ENCODE results near the gene BAAT.
"Not testable (repeated sequence)": the region's sequence is repeated elsewhere in the genome, so short reads cannot be mapped to it uniquely, and the experiment has no call there.

BAAT gene

DNA sequence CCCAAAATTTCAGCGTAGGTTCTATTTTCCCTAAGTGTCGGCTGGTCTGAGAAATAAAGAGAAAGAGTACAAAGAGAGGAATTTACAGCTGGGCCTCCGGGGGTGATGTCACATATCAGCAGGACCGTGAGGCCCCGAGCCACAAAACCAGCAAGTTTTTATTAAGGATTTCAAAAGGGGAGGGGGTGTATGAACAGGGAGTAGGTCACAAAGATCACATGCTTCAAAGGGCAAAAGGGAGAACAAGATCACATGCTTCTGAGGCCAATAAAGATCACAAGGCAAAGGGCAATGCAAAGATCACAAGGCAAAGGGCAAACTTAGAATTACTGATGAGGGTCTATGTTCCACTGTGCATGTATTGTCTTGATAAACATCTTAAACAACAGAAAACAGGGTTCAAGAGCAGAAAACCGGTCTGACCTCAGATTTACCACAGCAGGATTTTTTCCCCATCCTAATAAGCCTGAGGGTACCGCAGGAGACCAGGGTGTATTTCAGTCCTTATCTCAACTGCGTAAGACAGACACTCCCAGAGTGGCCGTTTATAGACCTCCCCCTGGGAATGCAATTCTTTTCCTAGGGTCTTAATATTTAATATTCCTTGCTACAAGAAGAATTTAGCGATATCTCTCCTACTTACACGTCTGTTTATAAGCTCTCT, at the start of gene BAAT:
Gene BAAT (minus strand): TSS at position 134 of the 664 bp plus-strand sequence. CDS start 13,602 bp downstream, outside the sequence.
- not testable (repeated sequence) for H3K36me3 Mint-ChIP-seq (ENCODE audit: insufficient read depth); DNase-seq (ENCODE audit: low spot score in 2 of 2); H3K4me3 Mint-ChIP-seq; H3K9me3 Mint-ChIP-seq; H3K27ac Mint-ChIP-seq (ENCODE audit: low read depth); H3K27me3 Mint-ChIP-seq; ATAC-seq (replicated peaks; ENCODE audit: extremely low read depth, poor library complexity, severe bottlenecking); H3K4me1 Mint-ChIP-seq

DNA sequence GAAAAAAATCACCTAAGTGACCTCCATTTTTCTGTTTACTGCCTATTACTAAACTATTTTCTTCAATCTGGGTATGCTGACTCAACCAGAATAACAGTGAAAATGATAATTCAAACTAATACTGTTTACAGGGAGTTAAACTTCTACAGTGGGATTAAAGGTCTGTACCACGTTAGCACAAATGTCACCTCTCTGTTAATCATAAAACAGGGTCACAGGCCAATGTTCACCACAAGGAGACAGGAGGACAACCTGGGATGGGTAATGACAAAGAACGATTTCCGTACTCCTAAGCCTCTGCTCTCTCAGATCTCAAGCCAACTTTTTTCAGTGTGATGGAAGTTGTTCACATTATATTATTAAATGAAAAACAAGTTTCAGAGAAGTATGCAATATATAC, 48.4 kb upstream of the BAAT start:
- ATAC-seq (replicated peaks; ENCODE audit: extremely low read depth, poor library complexity, severe bottlenecking) (no peak), DNase-seq (ENCODE audit: low spot score in 2 of 2) (no peak)
- H3K27me3 Mint-ChIP-seq = peaks cover 76% of the 10 kb centered on the region
- no peaks in the 10 kb centered on the region for H3K4me1 Mint-ChIP-seq
- no peak overlapping the region for H3K4me3 Mint-ChIP-seq
- H3K9me3 Mint-ChIP-seq = no peaks in the 10 kb centered on the region
- H3K27ac Mint-ChIP-seq (ENCODE audit: low read depth) = no peak overlapping the region
- H3K36me3 Mint-ChIP-seq (ENCODE audit: insufficient read depth) = no peaks in the 10 kb centered on the region

DNA sequence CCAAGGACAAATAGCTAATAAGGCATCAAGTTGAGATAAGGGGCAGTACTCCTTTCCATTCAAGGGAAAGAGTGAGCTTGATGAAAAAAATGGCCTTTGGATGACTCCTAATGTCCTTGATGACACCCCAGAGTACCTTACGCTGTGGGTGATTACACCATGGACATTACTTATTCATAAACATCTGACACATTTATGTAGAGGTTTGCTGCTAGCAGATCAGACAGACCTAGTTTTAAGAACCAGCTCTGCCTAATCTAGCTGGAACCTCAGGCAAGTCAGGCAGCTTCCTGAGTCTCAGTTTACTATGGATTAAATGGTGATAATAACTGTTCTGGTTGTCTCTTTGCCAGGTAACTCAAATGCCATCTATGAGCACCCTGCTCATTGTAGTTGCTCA, 47.9 kb upstream of the BAAT start:
- no peak overlapping the region for H3K27ac Mint-ChIP-seq (ENCODE audit: low read depth)
- peaks cover 75% of the 10 kb centered on the region for H3K27me3 Mint-ChIP-seq
- no peaks in the 10 kb centered on the region for H3K4me1 Mint-ChIP-seq
- DNase-seq (ENCODE audit: low spot score in 2 of 2) (no peak), ATAC-seq (replicated peaks; ENCODE audit: extremely low read depth, poor library complexity, severe bottlenecking) (no peak)
- no peaks in the 10 kb centered on the region for H3K9me3 Mint-ChIP-seq
- H3K4me3 Mint-ChIP-seq = no peak overlapping the region
- H3K36me3 Mint-ChIP-seq (ENCODE audit: insufficient read depth) = no peaks in the 10 kb centered on the region

DNA sequence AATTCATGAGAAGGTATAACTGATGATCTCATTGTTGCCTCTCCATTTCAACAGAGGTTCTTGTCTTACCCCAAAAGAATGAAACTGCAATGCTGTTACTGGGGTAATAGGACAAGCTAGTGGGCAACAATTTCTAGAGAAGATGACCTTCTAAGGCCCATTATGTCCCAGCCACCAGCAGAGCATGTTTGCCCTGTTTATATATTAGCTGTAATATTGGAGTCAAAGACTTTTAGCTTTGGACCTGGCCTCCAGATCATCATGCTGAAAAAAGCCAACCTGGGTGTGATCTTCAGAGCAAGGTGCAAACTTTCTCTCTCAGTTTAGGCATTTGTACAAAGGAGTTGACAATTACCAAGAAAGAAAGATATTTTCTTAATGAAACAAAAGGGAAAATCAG, 47.4 kb upstream of the BAAT start:
- ATAC-seq (replicated peaks; ENCODE audit: extremely low read depth, poor library complexity, severe bottlenecking) (no peak), DNase-seq (ENCODE audit: low spot score in 2 of 2) (no peak)
- Mint-ChIP-seq H3K27me3 (peaks cover 69% of the 10 kb centered on the region), H3K9me3 (no peaks in the 10 kb centered on the region), H3K4me1 (no peaks in the 10 kb centered on the region), H3K36me3 (ENCODE audit: insufficient read depth) (no peaks in the 10 kb centered on the region), H3K27ac (ENCODE audit: low read depth) (no peak overlapping the region), H3K4me3 (no peak overlapping the region)

DNA sequence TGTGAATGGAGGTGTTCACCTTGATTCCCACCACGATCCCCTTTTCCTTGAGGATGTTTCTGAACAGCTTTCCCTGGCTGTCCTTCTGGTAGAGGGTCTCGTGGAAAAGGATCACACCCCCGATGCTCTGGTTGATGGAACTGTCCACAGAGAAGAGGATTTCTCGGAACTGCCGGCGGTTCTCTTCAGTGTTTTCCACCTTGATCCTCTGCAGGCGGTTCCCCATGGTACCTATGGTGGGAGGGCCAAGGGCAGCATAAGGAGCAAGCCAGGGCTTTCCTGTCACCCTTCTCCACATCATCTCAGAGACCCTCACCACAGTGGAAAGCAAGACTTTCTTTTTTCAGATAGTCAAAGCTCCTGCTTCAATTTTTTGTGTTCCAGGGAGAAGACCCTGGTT, 44.9 kb upstream of the BAAT start:
- peaks cover 44% of the 10 kb centered on the region for H3K27me3 Mint-ChIP-seq
- H3K36me3 Mint-ChIP-seq (ENCODE audit: insufficient read depth) = no peaks in the 10 kb centered on the region
- H3K4me3 Mint-ChIP-seq = no peak overlapping the region
- no peak overlapping the region for H3K27ac Mint-ChIP-seq (ENCODE audit: low read depth)
- no peaks in the 10 kb centered on the region for H3K4me1 Mint-ChIP-seq
- DNase-seq (ENCODE audit: low spot score in 2 of 2) (no peak), ATAC-seq (replicated peaks; ENCODE audit: extremely low read depth, poor library complexity, severe bottlenecking) (no peak)
- no peaks in the 10 kb centered on the region for H3K9me3 Mint-ChIP-seq

DNA sequence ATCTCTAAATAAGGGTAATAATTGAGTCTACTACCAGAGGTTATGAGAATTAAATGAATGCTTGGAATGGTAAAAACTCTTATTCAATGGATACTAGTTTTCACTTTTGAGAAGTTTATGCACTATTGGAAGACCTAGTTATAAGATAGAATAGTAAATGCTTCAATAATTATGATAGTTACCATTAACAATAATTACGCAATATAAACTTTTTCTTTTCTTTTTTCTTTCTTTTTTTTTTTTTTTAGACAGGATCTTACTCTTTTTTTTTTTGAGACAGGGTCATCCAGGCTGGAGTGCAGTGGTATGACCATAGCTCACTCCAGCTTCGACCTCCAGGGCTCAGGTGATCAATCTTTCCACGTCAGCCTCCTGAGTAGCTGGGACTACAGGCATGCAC, 44.1 kb upstream of the BAAT start:
- H3K27me3 Mint-ChIP-seq = peaks cover 36% of the 10 kb centered on the region
- no peaks in the 10 kb centered on the region for H3K9me3 Mint-ChIP-seq
- no peaks in the 10 kb centered on the region for H3K4me1 Mint-ChIP-seq
- H3K4me3 Mint-ChIP-seq = no peak overlapping the region
- DNase-seq (ENCODE audit: low spot score in 2 of 2) = no peak
- ATAC-seq (replicated peaks; ENCODE audit: extremely low read depth, poor library complexity, severe bottlenecking) = no peak
- H3K36me3 Mint-ChIP-seq (ENCODE audit: insufficient read depth) = no peaks in the 10 kb centered on the region
- no peak overlapping the region for H3K27ac Mint-ChIP-seq (ENCODE audit: low read depth)

DNA sequence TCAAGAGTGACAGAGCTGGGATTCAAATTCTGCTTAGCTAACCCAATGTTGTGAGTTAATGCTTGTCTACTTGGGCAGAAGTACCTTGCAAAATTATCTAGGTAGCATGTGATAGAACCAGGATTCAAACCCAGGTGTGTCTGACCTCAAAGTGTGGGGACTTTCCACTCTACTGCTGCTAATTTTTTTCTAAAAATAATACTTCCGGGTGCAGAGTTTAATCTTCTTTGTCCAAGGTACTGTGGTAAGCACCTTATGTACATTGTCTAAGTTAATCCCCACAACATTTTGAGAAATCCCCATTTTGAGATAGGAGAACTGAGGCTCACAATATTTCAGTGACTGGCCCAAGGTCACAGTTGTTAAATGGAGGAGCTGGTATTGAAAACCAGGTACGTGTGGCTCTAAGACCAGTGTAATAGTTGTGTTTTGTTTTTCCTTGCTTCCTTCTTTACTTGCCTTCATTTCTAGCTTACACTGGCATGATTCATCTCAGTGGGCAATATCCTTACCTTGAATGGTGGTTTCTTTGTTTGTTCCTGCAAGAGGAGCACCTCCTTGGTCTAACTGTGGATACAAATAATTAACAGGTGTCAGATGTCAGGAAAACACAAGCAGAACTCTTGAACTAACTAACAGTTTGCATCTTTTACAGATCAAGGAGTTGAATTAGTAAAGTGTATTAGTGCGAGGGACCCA, 43.3 kb upstream of the BAAT start:
- ATAC-seq (replicated peaks; ENCODE audit: extremely low read depth, poor library complexity, severe bottlenecking) (no peak), DNase-seq (ENCODE audit: low spot score in 2 of 2) (no peak)
- Mint-ChIP-seq H3K4me3 (no peak overlapping the region), H3K36me3 (ENCODE audit: insufficient read depth) (no peaks in the 10 kb centered on the region), H3K27me3 (peaks cover 29% of the 10 kb centered on the region), H3K27ac (ENCODE audit: low read depth) (no peak overlapping the region), H3K9me3 (peaks cover 8% of the 10 kb centered on the region), H3K4me1 (no peaks in the 10 kb centered on the region)

DNA sequence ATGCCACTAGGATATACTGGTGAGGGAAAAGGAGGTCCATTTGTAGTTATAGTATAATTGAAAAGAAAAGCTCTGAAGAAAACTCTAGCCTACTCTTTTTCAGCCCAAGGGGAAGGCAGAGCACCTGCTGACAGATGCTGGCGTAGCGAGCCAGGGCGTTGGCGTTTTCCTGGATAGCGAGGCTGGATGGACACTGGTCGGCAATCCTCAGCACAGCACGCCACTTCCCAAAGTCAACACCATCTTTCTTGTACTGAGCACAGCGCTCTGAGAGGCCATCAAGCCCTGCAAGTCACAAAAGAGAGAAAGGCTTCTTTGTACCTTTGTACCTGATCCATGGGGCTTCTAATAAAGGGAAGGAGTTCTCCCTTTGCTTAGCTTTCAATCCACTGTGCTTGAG, 42.6 kb upstream of the BAAT start:
- ATAC-seq (replicated peaks; ENCODE audit: extremely low read depth, poor library complexity, severe bottlenecking) (no peak), DNase-seq (ENCODE audit: low spot score in 2 of 2) (no peak)
- Mint-ChIP-seq H3K27me3 (peaks cover 29% of the 10 kb centered on the region), H3K27ac (ENCODE audit: low read depth) (no peak overlapping the region), H3K4me1 (no peaks in the 10 kb centered on the region), H3K4me3 (no peak overlapping the region), H3K9me3 (peaks cover 9% of the 10 kb centered on the region), H3K36me3 (ENCODE audit: insufficient read depth) (no peaks in the 10 kb centered on the region)

DNA sequence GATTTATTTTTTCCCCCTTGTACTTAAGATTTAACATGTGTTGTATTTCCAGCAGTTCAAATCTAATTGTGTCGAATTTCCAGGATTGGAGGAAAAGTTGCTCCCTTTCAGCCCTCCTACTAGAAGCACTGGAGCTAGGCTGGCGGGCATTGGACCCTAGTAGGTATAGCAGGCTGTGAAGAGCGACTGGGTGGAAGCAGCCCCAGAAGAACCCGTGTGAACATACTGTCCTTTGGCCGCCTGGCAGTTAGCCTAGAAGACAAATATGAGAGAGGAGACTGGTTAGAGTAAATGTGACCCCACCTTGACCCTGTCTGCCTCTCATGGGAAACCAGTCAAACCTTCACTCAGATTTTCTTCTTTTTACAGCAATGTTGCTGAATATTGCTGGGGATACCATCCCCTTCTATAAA, 36.9 kb upstream of the BAAT start:
- H3K4me1 Mint-ChIP-seq = no peaks in the 10 kb centered on the region
- no peak overlapping the region for H3K4me3 Mint-ChIP-seq
- ATAC-seq (replicated peaks; ENCODE audit: extremely low read depth, poor library complexity, severe bottlenecking) (no peak), DNase-seq (ENCODE audit: low spot score in 2 of 2) (no peak)
- H3K27me3 Mint-ChIP-seq = no peaks in the 10 kb centered on the region
- peaks cover 28% of the 10 kb centered on the region for H3K9me3 Mint-ChIP-seq
- peaks cover 1% of the 10 kb centered on the region for H3K36me3 Mint-ChIP-seq (ENCODE audit: insufficient read depth)
- no peak overlapping the region for H3K27ac Mint-ChIP-seq (ENCODE audit: low read depth)

DNA sequence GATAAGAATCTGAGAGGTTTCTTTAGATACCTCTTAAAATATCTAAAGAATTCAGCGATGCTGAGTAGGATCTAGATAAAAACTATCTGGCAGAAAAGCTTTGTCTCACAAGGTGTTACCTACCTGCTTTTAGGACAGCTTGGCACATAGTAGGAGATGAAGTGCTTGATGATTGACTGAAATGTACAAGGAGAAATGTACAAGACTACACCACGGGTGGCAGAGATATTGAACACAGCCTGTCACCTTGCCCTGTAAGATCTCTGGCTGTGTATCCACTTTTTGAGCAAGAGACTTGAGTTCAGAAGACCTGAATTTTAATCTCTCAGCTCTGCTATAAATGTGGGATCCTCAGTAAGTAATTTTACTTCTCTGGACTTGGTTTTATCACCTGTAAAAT, 35.1 kb upstream of the BAAT start:
- Mint-ChIP-seq H3K27ac (ENCODE audit: low read depth) (no peak overlapping the region), H3K27me3 (no peaks in the 10 kb centered on the region), H3K4me1 (no peaks in the 10 kb centered on the region), H3K36me3 (ENCODE audit: insufficient read depth) (peaks cover 3% of the 10 kb centered on the region), H3K4me3 (no peak overlapping the region), H3K9me3 (peaks cover 35% of the 10 kb centered on the region)
- DNase-seq (ENCODE audit: low spot score in 2 of 2) = no peak
- no peak for ATAC-seq (replicated peaks; ENCODE audit: extremely low read depth, poor library complexity, severe bottlenecking)

DNA sequence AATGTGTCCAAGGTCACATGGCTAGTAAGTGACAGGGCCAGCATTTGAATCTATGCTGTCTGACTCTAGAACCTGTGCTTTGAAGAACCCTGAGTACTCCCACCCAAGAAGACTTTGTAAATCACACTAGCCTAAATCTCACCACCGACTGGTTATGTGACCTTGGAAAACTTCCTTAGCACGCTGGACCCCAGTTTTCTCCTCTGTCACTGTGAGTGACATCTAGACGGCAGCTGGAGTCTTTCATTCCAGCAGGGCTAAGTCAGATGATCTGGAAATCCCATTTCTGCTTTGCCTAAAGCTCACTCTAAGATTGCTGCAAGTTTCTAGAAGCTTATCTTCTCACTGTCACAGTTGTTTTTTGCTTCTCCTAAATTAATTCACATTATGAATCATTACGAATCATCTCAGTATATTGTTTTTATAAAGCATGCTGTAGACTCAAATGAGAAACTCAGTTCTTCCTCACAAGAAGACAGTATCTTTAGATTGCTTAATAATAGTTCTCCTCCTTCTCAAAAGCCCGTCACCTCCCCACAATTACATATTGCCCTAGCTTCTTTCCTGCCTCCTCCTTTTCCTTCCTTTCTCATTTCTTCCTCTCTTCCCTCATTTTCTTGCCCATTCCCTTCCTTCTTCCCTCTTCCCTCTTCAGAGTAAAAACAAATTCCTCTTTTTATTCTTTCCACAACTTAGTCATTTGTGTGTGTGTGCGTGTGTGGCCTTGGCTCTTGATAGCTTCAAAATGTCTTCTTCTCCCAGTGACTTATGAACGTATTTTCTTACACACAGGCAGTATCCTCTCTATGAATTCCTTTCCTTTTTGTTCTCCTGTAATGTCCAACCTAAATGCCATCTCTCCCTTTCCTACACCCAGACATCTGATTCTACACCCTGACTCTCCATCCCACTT, 34.0 kb upstream of the BAAT start:
- H3K9me3 Mint-ChIP-seq = peaks cover 43% of the 10 kb centered on the region
- H3K27ac Mint-ChIP-seq (ENCODE audit: low read depth) = no peak overlapping the region
- DNase-seq (ENCODE audit: low spot score in 2 of 2) (no peak), ATAC-seq (replicated peaks; ENCODE audit: extremely low read depth, poor library complexity, severe bottlenecking) (no peak)
- no peaks in the 10 kb centered on the region for H3K27me3 Mint-ChIP-seq
- no peaks in the 10 kb centered on the region for H3K4me1 Mint-ChIP-seq
- no peak overlapping the region for H3K4me3 Mint-ChIP-seq
- peaks cover 3% of the 10 kb centered on the region for H3K36me3 Mint-ChIP-seq (ENCODE audit: insufficient read depth)

DNA sequence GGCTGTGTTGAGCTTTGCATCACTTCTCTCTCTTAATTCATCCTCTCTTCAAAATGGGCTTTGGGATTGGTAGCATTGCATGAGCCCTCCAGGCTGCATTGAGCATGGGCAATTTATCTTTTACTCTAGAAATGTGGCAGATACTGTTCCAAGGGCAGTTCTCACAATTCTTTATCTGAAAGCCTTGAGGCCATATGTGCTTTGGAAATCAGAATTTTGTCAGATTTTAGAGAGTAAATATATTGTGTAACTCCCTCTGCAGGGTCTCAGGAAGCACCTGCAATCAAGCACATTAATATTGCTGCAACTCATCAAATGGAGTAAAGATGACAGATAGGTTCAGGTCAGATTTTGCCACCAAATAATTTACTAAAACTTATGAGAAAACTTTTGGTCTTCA, 33.2 kb upstream of the BAAT start:
- DNase-seq (ENCODE audit: low spot score in 2 of 2) = no peak
- peaks cover 3% of the 10 kb centered on the region for H3K36me3 Mint-ChIP-seq (ENCODE audit: insufficient read depth)
- peaks cover 43% of the 10 kb centered on the region for H3K9me3 Mint-ChIP-seq
- ATAC-seq (replicated peaks; ENCODE audit: extremely low read depth, poor library complexity, severe bottlenecking) = no peak
- no peaks in the 10 kb centered on the region for H3K4me1 Mint-ChIP-seq
- no peaks in the 10 kb centered on the region for H3K27me3 Mint-ChIP-seq
- no peak overlapping the region for H3K4me3 Mint-ChIP-seq
- no peak overlapping the region for H3K27ac Mint-ChIP-seq (ENCODE audit: low read depth)
